M059J (cell line): Measurements from ENCODE around the gene PPP1R9A. TPM values are rescaled to one million over a fixed set of nuclear protein-coding genes. Genes with fewer than 3 reads are reported as not detected.

ENCODE experiments used
- DNase-seq: peaks from one replicate; pipeline ENCODE4 v3.0.0-alpha.2; 2012; ENCODE audit warnings: low read depth
- total RNA-seq: library from RNA; depleted of rRNA; stranded (reverse); fragments of >200 nt; shearing (Covaris generic); gene quantifications from 2 replicates; pipeline ENCODE4 v1.2.3, GENCODE V29; 2014

PPP1R9A gene
- total RNA-seq, 1 experiment from 2014 or later: 0.25 TPM

DNA sequence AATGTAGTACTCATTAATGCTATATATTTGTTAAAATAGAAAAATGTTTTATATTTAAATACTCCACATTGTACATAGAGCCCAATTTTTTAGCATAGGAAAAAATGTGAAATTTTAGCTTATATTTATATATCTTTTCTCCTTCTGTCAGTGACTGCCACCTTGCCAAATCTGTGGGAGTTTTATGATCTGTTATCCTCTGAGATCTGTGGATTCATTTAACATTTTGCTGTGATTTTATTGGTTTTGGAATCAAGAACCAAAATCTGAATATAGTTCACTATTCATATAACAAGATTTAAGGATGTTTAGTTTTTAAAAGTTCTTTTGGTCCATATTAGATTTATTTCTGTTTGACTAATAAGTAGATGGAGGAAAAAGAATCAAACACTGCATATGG lies 127.9 kb downstream of the PPP1R9A start:
- no peak for DNase-seq

- DNase-seq: no peak
Measured at GRCh38 chr7:95041031-95041430, 133.6 kb downstream of the PPP1R9A start.

DNA sequence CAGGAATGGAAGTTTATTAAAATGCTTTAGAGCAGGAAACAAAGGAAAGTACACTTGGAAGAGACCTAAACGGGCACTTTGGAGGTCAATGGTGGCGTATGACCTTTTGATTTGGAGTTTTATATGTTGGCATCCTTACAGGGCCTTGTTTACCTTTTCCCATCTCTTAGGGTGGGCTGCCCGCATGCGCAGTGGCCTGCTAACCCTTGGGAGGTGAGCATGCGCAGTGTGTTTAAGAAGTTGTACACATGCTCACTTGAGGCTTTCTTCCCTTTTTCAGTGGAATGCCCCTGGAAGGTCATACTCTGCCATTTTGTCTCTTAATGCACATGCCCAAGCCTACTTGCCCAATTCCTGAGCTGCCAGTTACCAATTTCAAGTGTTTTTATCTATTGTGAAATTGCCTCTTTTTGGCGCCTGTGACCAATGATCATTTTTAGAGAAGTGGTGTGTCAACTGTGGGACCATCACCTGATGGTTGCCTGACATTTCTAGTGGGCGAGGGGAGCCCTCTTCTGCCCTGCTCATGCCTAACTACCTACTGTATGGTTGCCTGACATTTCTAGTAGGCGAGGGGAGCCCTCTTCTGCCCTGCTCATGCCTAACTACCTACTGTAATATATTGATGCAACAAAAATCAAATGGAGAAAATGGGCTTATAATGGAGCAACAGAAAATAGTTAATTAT lies 138.0 kb downstream of the PPP1R9A start:
- peak; percentile 57 for DNase-seq

GRCh38 chr7:95046494-95047240 lies 139.3 kb downstream of the PPP1R9A start:
- no peak for DNase-seq

- no peak for DNase-seq
Measured at GRCh38 chr7:95047291-95047690, 139.9 kb downstream of the PPP1R9A start.

DNA sequence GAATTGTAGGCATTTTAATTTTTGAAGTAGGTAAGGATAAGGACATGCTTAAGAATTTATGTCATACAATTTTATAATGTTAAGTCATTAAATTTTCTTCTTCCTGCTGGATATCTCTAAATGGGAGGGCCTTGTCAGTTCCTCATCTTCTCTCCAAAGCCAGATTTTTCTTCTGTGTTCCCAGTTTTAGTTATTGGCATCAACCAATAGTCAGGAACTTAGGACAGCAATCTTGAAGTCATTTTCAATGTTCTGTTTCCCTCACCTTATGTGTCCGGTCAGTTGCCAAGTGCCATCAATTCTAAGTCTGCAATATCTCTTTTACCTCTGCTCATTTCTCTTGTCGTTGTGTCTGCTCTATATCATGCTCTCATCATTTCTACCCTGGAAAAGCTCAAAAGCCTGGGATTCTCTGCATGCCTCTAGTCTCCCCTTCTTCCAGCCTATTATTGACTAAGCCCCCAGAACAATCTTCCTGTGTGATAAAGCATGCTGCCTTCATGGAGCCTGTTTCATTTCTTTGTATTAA lies 145.2 kb downstream of the PPP1R9A start:
- no peak for DNase-seq

- no peak for DNase-seq
Measured at GRCh38 chr7:95054386-95054785, 147.0 kb downstream of the PPP1R9A start.

DNA sequence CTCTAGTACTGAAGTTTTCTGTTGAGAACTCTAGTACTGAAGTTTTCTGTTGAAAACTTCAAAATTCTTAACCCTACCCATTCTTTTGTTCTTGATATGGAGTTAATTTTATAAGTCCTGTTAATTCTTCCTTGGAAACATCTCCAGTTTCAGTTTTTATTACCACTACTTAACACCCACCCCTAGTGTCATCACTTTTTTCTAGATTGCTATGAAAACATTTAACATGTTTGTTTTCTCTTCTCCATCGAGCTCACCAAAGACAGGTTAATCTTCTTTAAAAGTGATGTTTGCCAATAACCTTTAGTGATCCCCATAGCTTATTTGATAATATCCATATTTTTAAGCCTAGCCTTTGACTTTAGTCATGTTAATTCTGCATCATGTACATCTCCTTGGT lies 147.9 kb downstream of the PPP1R9A start:
- DNase-seq: no peak

DNA sequence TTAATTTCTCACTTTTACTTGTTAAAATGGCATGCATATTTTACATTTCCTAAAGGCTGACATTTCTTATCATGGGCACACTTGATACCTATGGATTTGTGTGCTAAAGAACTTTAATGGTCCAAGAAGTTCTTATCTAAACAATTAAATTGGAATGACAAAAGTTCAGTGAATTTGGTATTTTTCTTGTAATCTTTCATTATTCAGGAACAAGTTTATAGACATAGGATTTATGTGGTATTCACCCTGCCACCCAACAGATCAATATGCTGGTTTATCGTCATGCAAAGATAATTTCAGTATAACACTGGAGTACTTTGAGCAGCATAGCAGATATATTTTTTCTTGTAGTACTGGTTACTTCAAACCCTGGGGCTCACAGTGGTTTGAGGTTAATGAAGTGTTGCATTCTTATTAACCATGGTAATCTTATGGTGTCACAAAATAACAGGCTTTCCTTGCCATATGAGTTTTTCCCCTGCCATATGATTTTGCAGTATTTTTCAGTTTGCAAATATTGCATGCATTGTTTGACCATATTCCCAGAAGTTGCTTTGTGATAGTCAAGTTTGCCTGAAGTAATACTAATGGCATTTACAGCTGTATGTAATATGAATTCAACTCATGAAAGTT lies 148.8 kb downstream of the PPP1R9A start:
- no peak for DNase-seq

GRCh38 chr7:95056901-95057300 lies 149.5 kb downstream of the PPP1R9A start:
- no peak for DNase-seq

DNA sequence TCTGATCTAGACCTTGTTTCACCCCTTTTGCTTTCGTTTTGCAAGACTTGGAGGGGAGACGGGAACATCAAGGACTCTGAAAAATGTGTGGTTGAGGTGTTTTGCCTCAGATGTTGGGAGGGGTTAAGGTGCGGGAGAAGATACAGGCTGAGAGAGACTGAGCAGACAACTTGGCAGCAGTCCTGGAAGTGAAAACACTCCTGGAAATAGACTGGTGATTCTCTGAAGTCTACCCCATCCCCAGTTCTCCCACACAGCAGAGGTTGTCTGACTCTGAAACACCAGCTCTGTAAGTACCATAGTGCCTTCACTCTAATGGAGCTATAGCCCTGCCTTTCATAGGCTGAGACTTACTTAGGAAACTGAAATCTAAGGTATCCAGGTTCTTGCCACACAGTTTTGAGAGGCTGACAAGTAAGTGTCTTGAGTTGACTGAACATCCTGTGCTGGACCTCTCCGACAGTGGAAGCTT lies 152.5 kb downstream of the PPP1R9A start:
- DNase-seq: peak; percentile 5

DNA sequence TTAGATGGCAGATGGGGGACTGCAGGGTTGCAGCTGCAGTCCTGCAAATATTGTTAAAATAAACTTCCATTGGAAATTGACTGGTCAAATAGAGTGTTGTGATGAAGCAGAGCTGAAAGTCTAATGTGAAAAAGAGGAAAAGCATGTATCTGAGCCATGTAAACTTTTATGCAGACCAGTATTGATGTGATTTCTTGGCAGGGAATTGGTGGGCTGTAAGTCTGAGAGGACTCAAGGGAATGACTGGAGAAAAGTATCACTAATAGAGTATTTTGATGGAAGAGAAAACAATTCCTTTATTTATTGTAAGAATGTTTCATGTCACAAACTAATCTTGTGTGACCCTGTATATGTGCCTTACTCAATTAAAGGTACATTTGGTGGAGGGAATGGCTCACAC lies 155.5 kb downstream of the PPP1R9A start:
- DNase-seq: no peak

- DNase-seq: peak; percentile 70
Measured at GRCh38 chr7:95066737-95067530, 159.5 kb downstream of the PPP1R9A start.

DNA sequence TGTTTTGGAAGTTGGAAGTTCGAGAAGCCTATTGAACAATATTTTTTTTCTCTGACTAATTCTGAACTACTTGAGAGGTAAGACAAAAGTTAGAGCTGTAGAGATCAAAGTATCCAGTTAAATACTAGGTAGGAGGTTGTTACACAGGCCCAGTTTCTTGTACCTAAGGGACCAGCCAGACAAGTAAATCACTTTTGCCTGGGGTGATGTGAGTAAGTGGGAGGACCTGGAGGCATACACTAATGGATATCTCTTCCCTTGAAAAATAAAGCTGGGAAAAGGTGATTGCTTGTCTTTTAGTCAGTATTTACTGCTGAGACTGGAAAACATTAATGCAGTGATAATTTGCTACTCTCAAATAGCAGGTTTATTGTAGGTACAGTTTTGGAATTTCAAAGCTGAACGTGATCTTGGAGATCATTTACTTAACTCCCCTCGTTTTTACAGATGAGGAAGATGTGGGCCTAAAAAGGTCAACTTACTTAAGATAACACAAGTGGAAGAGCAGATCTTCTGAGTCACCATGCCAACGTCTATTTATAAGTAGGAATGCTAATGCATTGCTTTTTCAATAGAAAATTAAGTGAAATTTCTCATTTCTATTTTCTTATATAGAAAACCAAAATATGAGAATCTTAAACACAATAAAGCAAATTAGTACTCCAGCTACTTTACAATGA lies 181.3 kb downstream of the PPP1R9A start:
- no peak for DNase-seq

GRCh38 chr7:95089414-95090315 lies 182.3 kb downstream of the PPP1R9A start:
- no peak for DNase-seq

- no peak for DNase-seq
Measured at GRCh38 chr7:95092324-95092723, 184.9 kb downstream of the PPP1R9A start.

GRCh38 chr7:95095259-95095965 lies 188.0 kb downstream of the PPP1R9A start:
- no peak for DNase-seq

GRCh38 chr7:95095966-95096540 lies 188.7 kb downstream of the PPP1R9A start:
- DNase-seq: no peak

- no peak for DNase-seq
Measured at GRCh38 chr7:95097291-95097690, 189.9 kb downstream of the PPP1R9A start.
